ENCODE data around the gene ADAM10.

Gene ADAM10

DNA sequence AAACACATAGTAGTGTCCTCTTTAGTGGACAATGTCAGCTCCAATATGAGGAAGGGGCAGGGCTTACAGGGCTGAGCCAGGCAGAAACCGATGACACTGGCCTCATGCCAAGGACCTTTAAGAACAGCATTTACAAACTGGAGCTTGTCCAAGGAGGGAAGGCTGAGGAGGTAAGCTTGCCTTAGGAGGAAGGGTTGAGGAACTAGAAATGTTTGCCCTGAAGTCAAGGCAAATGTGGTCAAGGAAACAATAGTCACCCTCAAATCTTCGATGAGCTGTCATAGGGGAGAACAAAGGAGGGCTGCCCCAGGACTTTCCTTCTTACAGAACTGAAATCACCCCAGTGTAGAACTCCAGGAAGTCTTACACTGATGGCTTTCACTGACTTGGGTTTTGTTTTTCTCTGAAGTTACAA lies 181.3 kb downstream of the ADAM10 start:
- DNase-seq: no peak

DNA sequence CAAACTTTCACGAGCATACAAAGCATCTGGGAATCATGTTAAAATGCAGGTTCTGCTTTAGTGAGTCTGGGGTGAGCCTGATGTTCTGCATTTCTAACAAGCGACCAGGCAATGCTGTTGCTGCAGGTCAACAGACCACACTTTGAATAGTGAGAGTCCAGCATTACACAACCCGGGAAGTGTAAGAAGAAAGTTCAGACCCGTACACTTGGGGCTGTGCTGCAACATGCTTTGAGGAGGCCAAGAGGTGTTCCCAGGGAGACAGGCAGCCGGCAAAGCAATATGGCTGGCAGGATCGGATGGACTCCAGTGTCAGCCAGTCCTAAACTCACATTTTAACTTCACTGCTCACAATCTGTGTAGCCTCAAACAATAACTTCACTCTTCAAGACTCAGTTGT lies 183.5 kb downstream of the ADAM10 start:
- no peak for DNase-seq

- DNase-seq: no peak
Measured at GRCh38 chr15:58565619-58566018, 183.9 kb downstream of the ADAM10 start.

DNA sequence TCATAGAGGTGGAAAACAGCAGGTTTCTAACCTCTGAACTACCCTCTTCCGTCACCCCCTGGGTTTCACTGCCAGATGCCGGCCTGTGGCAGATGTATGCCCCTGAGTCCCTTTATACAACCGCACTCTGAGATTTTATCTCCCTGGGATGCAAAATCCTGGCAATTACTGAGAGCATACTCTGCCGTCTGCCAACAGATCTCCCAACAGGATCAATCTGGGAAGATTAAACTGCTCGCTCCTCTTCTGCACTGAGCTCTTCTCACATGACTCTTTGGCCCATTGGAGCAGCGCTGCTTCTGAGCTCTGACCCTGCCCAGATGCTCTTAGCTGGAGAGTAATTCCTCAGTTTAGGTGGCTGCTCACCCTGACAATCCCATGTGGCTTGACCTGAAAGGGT lies 184.5 kb downstream of the ADAM10 start:
- no peak for DNase-seq

DNA sequence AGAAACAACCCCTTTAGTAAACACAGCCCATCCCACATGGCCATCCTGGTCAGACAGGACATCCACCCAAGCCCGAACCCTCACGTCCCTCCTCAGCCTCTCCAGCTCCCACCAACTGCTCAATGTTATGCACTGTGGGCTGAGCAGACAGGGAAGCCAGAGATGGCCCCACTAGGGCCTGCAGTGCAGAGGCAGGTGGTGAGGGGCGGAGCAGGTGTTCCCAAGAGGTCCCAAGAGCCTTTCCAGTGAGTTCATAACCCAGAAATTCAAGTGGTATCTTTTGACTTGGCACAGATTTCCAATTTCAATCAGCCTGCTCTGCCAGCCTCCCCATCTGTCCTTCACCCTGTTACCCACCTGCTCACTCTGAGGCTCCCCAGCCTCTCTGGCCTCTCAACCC lies 187.4 kb downstream of the ADAM10 start:
- no peak for DNase-seq

GRCh38 chr15:58561321-58561720 lies 188.2 kb downstream of the ADAM10 start:
- DNase-seq: no peak

- DNase-seq: no peak
Measured at GRCh38 chr15:58559904-58560588, 189.5 kb downstream of the ADAM10 start.

DNA sequence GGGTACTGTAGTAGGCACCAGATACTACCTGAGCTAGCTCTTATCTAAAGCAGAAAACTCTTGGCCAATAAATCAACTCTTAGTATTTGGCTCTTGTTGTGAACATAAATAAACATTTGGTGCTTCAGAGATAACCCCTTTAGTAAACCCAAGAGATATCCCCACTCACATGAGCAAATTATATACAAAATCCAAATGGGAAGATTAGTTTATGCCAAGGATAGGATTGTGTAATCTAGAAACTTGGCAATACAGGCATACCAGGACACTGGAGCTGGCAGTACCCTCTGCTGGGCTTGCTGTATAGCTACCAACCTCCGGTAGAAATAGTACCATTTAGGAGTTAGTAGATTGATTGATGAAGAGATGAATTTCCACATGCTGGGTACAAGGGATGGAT lies 190.7 kb downstream of the ADAM10 start:
- DNase-seq: no peak

GRCh38 chr15:58556541-58556940 lies 193.0 kb downstream of the ADAM10 start:
- no peak for DNase-seq

GRCh38 chr15:58556028-58556361 lies 193.5 kb downstream of the ADAM10 start:
- DNase-seq: no peak

DNA sequence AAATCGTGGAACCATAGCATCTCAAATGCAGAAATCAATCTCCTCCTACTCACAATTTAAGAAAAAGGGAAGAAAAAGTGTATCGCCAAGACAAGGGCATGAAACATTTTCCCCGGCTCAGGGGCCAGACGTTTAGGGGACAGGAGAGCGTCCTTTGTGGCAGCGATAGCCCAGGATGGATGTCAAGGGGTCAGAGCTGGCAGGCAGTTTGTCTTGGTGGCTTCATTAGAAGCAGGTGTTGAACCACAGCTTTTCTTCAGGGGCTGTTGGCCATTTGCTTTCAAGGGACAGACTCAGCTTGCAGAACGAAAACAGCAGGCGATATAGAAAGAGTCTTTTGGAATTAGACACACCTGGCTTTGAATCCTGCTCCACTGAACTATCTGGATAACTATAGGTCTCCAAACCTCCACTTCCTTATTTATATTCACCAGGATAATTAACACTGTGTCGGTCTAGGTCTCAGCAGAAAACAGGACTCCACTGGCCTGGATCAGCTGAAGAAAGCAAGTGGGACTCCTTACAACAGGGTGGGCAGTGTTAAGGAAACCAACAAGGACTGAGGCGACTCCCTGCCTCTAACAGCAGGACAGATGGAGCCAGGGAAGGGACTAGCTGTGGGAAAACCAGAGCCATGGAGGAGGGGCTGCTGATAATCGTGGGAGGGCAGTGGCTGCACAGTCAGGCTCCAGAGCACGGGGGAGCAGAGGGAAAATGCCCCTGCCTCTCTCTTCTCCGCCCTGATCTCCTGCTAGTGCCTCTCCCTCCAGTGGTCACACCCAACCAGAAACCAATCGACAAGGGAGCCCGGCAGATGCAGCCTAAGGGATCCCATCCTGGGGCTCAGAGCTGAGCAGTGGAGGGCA lies 194.1 kb downstream of the ADAM10 start:
- no peak for DNase-seq

- DNase-seq: no peak
Measured at GRCh38 chr15:58554758-58555157, 194.7 kb downstream of the ADAM10 start.

DNA sequence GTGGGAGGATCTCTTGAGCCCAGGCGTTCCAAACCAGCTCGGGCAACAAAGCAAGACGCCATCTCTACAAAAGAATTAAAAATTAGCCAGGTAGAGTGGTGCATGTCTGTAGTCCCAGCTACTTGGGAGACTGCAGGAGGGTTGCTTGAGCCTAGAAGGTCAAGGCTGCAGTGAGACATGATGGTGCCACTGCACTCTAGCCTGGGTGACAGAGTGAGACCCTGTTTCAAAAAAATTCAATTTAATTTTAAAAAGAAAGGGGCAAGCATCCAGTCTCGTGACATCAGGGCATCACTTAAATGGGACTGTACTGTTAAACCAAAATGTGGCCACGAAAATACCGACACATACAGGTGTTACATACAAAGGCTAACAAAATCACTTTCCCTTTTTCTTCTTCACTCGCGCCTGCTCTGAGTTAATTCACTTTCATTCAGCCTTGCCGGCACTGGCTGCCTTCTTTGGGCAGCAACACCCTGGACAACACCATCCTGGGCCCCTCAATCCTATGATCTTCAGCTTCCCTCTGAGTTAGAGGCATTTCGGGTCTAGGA lies 196.1 kb downstream of the ADAM10 start:
- DNase-seq: no peak

- no peak for DNase-seq
Measured at GRCh38 chr15:58552505-58553364, 196.8 kb downstream of the ADAM10 start.

- peak; percentile 81 for DNase-seq
Measured at GRCh38 chr15:58551764-58552504, 197.6 kb downstream of the ADAM10 start.

- DNase-seq: no peak
Measured at GRCh38 chr15:58551084-58551763, 198.3 kb downstream of the ADAM10 start.

- no peak for DNase-seq
Measured at GRCh38 chr15:58549785-58550074, 199.8 kb downstream of the ADAM10 start.

DNA sequence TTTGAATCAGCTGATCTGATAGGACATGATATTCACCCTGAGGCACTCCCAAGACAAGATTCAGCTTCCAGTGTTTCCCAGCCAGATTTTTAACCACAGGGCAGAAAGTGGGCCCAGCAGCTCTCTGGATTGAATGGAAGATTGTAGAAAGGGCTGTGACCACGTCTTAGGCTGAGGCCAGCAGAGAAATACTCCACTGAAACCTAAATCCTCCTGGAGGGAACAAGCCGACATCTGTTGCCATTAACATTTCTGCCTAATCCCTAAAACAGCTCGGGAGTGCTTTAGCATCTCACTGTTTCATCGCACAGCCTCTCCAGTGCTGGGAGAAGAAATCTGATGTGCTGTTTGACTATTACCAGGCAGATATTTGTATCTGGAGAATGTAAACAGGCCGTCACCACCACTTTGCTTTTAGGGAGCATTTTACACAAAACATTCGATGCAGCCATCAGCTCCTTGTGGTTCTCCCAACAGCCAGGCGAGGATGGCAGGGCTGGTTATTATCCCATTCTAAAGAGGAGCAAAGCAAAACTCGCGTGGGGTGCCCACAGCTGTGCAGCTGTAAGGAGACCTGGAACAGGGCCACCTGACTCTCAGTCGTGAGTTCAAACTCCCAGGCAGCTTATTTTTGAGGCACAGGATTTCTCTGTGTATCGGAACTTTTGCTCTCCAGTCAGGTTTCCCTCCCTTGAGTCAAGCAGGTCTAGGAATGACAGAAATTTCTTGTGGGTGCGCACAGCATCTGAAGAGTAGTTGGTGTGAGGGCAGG lies 200.3 kb downstream of the ADAM10 start:
- no peak for DNase-seq

GRCh38 chr15:58548308-58549012 lies 201.0 kb downstream of the ADAM10 start:
- DNase-seq: no peak

GRCh38 chr15:58547628-58548307 lies 201.7 kb downstream of the ADAM10 start:
- DNase-seq: no peak
